H4 (cell line): Measurements from ENCODE around the gene FNIP2. TPM values are rescaled to one million over a fixed set of nuclear protein-coding genes. Genes with fewer than 3 reads are reported as not detected.
"Not testable (repeated sequence)": the region's sequence is repeated elsewhere in the genome, so short reads cannot be mapped to it uniquely, and the experiment has no call there.

ENCODE experiments used
- DNase-seq: peaks from one replicate; pipeline ENCODE4 v3.0.0-alpha.2; 2015; ENCODE audit warnings: low spot score
- total RNA-seq: library from RNA; depleted of rRNA; stranded (reverse); fragments of >200 nt; shearing (Covaris generic); gene quantifications from 2 replicates; pipeline ENCODE4 v1.2.3, GENCODE V29; 2014; rRNA removed

The FNIP2 gene
- 5.2 and 5.7 TPM in 2 replicates for total RNA-seq

DNA sequence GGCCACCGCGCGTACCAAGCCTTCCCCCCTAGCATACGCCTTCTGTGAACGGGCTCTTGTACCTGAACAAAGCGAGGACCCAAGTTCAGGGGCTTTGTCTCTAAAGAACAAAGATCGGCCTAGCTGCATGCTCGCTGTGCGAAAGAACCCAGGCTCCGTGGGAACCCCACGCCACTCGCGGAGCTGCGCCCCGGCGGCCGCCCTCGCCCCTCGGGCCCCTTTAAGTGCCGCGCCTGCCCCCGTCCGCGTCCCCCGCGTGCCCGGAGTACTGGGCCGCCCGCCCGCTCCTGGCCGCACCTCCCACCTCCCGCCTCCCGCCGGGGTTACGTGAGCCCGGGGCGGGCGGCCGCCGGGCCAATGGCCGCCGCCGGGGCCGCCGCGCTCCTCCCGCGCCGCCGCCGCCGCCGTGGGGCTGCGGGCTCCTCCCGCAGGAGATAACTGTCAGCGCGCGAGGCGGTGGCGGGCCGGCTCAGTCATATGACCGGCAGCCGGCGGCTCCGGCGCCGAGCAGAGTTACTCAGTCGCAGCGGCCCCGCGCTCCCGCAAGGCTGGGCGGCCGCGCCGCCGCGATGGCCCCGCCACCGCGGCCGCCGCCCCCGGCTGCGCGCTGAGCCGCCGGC is at the start of gene FNIP2:
TSS of gene FNIP2 (plus strand) at position 472 of the 620 bp plus-strand sequence. CDS start 187 bp downstream, outside the sequence.
- peak; percentile 46 for DNase-seq

DNA sequence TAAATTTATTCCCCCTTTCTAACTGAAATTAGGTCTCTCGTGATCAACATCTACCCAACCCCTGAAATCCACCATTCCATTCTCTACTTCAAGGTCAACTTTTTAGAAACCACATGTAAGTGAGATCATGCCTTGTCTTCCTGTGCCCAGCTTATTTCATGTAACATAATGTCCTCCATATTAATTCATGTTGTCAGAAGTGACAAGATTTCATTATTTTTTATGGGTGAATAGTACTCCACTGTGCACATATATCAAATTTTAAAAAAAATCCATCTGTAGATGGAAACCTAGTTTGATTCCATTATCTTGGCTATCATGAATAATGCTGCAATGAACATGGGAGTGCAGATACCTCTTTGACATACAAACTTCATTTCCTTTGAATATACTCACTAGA is 47.1 kb upstream of the FNIP2 start:
- no peak for DNase-seq

DNA sequence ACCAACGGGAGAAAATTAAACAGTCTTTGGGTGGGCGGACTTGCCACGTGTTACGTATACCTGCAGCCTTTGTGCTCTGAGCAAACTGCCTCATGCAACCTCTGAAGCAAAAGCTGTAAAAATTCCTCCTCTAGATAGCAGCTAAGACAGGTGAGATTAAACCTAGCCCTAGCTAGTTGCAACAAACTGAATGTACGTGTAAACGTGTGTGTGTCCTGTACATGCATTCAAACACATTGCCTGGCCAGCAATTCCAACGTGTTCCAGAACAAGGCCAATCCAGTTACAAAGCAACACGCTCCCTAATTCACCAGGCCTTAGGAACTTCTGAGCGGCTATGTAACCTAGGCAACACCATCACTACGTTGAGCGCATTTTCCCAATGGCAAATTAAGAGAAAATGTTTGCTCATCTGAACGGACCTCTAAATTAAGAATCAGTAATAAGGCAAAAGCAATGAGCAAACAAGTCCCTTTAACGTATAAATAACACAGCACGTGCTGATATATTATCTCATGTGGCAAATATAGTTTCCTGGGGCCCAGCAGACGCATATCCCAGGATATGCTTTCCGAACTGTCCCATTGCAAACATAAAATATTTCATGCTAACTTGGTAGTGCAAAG is 46.4 kb upstream of the FNIP2 start:
- DNase-seq = peak; percentile 9

DNA sequence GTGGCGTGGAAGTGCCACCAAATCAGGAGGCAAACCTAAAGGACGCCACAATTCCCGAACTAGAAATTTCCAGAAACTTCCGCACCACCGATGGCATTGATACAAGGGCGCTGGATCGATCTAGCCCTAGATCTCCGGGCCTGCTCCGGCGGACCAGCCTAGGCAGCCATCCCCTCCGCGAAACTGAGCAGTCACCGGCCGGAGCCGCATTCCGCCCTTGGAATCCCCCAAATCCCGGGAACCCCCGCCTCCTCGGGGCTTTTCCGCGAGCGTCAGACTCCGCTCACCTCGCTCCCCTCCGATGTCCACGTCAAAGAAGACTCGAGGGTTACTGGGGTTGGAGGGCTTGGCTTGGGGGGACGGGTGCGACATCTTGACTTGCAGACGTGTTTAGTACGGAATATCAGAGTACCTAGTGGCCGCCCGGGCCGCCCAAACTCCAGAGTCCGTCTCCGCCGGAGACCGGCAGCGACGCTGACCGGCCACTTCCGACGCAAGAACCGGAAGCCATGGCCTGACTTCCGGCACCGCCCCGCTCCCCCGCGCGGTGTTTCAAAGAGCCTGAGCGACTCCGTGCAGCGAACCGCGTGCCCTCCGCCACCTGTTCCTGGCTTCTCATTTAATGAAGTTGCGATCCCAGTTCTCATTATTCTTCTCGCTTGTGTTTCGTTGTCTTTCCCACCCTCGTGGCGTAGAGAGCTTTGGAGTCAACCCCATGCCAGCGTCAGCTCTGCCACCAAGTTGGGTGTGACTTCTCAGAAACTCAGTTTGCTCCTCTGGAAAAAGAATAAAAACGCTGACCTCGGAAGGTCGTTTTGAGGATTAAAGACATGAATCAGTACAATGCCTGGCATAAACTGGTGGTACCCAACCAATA is 45.7 kb upstream of the FNIP2 start, which contains the start of gene PPID:
TSS of gene PPID (minus strand) at position 480 of the 877 bp plus-strand sequence. CDS start at position 372, 108 bp downstream.
- peak; percentile 64 for DNase-seq

DNA sequence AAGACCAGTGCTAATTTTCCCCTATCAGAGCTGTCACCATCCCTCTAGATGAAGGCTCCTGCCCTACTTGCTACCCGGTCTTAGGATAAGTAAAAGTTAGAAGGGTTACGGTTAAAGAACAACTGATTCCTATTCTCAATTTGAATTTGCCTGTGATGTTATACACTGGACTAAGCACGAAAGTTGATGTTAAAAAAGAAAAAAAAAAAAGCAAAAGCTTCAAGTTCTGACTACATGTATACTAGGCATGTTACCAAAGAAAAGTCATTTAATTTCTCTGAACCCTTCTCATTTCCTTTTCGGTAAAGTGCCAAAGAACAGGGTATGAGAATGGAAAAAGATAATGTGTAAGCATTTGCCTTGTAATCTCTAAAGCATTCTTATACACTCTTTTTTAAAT is 44.2 kb upstream of the FNIP2 start:
- DNase-seq = no peak

DNA sequence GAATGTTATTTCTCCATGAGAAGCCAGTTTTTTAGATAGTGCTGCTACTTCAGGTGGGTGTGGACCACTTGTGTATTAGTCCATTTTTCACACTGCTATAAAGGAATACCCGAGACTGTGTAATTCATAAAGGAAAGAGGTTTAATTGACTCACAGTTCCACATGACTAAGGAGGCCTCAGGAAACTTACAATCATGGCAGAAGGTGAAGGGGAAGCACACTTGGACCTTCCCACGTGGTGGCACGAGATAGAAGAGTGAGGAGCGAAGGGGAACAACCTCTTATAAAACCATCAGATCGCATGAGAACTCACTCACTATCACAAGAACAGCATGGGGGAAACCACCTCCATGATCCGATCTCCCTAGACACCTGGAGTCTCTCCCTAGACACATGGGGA is 42.2 kb upstream of the FNIP2 start:
- DNase-seq = no peak

DNA sequence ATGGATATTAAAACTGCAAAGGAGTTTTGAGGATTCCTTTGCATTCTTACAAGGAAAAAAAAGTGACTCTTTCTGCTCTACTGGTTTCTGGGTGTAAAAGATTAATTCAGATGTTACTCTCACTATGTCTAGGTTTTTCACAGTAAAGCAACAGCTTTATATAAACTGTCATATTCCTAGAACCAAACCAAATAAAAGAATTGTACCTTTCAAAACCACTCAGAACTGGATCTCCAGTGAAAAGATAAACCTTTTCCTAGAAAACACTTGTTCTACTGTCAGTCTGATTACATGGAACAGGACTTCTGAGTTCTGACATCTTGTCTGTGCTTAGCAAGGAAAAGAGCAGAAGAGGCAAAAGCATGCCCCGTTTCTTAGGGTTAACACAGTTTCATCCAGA is 40.6 kb upstream of the FNIP2 start:
- DNase-seq = no peak

DNA sequence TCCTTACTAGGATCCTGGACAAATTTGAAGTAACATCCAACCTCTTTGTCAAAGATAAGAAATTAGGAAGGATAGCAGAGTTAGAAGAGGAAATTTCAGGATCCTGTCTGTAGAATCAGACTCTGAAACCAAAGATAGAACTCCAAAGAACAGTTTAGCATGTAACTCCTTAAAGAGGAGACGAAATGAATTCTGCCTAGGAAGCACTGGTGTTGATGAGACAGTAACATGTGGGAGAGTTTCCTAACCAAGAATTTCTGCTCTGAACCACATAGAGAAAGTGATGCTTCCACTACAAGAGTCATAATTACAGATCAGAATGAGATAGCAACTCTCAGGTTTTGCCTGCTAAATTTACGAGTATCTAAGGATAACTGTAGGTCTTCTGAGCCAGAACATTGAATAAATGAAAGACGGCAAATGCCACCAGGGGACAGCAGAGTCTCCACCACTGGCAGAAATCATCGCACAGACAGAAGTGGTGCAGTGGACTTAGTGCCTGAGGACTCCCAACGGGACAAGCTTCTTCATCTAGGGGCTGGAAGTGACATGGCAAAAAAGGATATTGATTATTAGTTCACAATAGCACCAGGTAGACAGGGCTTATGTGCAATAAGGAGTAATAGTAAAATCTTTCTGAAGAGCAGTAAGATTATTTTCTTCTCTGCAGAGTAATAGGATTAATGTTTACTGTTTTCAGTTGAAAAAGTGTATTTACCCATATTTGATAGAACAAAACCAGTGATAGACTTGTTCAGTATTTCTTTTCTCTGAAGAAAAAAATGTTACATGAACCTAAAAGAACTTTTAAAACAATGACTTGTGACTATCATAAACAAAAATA is 38.9 kb upstream of the FNIP2 start:
- peak; percentile 59 for DNase-seq

DNA sequence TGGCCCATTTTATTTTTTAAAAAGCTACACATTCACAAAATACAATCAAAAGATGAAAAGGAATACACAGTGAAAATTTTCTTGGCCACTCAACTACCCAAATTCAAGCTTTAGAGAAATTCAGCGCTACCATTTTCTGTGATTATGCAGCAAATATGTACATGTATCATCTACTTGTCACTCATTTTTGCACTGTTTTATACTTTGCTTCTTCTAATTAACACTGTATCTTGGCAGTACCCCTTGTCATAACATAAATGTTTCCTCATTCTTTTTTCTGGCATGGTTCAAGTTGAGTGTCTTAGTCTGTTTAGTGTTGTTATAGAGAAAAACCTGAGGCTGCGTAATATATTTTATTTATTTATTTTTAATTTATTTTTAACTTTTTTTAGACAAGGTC is 30.0 kb upstream of the FNIP2 start:
- no peak for DNase-seq

DNA sequence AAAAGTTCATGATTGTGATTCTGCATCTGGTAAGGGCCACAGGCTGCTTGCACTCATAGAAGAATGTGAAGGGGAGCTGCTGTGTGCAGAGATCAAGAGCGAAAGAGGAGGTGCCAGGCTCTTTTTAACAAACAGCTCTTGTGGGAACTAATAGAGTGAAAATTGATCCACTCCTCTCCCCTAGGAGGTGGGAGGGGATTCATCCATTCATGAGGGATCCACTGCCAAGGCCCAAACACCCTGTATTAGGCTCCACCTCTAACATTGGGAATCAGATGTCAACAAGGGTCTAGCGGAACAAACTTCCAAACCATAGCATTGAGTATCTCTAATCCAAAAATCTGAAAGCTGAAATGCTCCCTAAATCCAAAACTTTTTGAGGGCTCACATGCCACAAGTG is 29.2 kb upstream of the FNIP2 start:
- DNase-seq = no peak

DNA sequence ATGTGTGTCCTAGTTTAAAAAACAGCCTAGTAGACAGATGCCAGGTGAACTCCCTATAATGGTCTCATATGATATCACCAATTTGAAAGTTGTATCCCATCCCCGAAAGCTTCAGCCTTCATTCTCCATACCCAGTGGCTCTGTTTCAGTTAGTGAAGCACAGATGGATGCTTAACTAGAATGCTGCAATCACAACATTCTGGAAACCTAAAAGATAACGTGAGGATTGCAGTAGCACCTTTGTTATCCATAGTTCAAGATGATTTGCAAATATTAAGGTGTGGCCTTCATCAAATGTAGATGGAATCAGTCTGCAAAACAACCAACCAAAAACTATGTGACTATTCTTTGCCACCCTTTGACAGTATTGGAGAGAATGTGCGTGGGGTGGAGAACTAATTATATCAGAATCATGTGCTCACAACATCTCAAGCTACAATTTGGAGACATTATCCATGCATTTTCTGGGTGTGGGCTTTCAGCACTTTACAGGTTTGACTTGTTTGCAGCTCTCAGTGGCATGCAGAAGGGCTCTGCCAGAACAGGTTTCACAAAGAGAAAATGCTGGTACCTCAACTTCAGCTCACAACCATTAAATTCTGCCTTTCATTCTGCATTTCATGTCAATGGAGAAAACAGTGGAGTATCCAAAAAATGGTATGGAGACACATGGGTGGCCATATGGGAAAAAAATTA is 27.4 kb upstream of the FNIP2 start:
- no peak for DNase-seq

DNA sequence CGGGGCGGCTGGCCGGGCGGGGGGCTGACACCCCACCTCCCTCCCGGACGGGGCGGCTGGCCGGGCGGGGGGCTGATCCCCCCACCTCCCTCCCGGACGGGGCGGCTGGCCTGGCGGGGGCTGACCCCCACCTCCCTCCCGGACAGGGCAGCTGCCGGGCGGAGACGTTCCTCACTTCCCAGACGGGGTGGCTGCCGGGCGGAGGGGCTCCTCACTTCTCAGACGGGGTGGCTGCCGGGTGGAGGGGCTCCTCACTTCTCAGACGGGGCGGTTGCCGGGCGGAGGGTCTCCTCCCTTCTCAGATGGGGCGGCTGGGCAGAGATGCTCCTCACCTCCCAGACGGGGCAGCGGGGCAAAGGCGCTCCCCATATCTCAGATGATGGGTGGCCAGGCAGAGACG is 22.3 kb upstream of the FNIP2 start:
- DNase-seq = not testable (repeated sequence)

DNA sequence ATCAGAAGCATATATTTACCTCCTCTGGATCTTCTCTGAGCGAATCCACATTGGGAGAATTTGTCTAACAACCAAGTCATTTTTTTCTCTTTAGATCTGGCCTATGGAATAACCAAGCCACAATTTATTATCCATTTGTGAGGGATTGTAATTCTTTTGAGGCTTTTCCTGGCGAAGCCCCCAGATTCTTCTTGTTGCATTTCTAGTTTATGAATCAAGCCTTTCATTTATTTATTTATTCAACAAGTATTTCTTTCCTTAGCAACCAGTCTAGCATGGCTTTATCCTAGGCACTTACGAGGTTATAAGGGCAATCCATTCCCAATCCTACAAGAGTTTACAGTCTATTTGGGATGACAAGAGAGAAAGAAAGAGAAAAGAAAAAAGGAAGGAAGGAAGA is 18.4 kb upstream of the FNIP2 start:
- DNase-seq = no peak

DNA sequence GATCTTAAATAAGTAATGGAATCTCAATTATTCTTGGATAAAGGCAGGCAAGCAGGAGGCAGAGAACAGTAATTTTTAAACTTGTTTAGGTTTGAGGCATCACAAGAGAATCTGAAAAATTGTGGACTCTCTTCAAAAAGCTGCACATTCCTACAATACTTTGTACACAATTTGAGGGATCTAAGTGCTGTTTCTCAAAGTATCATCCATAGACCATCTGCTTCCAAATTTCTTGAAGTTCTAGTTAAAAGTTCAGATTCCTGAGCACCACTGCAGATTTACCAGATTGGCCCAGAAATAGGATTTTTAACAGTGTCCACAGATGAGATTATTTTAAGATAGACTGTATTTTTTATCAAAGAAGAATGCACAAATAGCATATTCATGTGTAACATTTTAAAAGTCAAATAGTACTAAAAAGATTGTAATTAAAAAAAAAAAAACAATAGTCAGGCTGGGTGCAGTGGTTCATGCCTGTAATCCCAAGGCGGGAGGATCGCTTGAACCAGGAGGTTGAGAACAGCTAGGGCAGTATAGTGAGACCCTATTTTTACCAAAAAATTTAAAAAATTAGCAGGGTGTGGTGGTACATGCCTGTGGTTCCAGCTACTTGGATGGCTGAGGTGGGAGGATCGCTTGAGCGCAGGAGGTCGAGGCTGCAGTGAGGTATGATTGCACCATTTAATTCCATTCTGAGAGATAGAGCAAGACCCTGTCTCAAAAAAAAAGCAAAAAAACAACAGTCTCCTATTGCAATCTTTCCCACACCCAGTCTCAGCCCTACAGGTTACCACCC is 14.2 kb upstream of the FNIP2 start:
- DNase-seq = no peak

DNA sequence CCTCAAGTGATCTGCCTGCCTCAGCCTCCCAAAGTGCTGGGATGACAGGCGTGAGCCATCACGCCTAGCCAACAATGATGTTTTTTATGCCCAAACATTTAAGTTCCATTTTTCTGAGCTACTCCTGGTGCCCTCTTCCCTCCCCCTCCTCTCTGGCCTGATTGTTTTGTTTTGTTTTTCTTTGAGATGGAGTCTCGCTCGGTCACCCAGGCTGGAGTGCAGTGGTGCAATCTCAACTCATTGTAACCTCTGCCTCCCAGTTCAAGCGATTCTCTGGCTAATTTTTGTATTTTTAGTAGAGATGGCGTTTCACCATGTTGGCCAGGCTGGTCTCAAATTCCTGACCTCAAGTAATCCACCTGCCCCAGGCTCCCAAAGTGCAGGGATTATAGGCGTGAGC is 13.0 kb upstream of the FNIP2 start:
- DNase-seq = not testable (repeated sequence)

DNA sequence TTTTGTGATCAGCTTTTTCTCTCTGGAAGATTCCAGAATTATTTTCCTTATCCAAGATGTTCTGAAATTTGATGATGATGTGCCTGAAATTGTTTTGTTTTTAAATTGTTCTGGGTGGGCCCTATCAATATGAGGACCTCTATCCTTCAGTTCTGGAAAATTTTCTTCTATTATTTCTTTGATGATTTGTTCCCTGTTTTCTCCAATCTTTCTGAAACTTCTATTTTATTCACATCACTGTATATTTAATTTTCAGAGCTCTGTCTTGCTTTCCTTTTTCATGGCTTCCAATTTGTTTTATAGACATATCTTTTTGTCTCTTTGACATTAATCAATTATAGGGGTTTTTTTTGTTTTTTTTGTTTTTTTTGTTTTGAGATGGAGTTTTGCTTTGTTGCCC is 12.2 kb upstream of the FNIP2 start:
- DNase-seq = no peak

DNA sequence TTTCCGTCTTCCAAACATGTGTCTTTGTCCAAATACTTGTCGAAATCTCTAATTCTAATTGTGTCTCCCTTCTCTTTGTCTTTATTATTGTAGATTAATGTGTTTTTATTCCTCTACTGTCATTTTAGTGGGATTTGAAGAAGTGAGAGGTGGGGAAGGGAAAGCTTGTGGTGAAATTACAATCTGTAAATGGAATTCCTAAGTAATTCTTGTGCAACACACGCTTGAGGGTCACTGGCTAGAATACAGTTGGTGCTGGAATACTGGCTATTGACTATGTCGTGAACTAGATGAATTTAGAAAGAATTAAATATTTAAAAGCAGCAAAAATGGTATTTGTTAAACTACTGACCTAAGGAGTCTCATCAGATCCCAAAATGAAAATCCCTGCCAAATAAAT is 10.7 kb upstream of the FNIP2 start:
- DNase-seq = no peak

DNA sequence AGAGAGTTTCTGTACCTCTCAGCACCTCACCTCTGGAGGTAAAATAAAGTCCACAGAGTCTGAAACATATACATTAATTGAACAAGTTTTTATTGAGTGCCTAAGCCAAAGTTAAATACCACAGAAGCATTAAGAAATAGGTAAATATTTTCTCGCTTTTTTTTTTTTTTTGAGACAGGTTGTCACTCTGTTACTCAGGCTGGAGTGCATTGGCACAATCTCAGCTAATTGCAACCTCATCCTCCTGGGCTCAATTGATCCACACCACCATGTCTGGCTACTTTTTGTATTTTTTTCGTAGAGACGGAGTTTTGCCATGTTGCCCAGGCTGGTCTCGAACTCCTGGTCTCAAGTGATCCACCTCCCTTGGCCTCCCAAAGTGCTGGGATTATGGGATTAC is 10.1 kb upstream of the FNIP2 start:
- DNase-seq = no peak

DNA sequence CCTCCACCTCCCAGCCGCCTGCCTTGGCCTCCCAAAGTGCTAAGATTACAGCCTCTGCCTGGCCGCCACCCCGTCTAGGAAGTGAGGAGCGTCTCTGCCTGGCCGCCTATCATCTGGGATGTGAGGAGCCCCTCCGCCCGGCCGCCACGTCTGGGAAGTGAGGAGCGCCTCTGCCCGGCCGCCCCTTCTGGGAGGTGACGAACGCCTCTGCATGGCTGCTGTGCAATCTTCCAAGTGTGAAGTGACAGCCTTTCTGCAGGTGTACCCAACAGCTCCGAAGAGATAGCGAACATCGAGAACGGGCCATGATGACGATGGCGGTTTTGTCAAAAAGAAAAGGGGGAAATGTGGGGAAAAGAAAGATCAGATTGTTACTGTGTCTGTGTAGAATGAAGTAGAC is 9.3 kb upstream of the FNIP2 start:
- not testable (repeated sequence) for DNase-seq

DNA sequence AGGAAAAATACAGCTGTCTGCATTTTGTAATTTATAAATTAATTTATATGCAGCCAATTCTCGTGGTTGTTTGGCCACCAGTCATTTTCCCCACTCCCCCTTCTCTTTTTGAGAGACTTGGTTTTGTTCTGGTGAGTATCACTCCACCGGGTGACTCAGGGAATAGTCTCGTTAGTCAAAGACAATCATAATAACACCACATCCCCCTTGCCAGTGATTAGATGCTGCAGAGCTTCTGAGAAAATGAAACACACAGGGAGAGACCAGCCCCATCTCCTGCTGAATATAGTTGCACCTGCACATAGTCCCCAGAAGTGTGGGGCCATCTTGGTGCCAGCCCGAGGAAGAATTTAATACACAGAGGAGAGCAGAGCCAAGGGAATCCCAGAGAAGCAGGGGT is 8.0 kb upstream of the FNIP2 start:
- no peak for DNase-seq
